ENCODE measurements around the gene FMN2.

Gene FMN2

DNA sequence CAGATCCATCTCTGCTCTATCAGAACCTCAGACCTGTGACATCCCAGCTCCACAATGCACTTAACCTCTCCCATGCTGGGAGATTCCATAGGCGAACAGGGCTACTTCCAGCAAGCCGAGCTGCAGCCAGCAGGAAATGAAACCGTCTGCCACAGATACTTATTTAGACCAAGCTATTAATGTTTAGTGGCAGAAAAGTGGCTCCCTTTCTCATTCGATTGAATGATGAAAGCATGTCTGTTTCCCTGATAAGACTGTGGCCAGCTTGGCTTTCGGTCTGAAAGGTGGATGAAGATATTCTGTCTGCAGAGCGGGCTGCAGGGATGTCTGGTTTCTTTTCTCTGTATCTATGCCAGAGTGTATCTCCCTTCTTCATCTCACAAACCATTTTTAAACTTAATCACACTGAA is 373.9 kb downstream of the FMN2 start:
- H3K4me2 ChIP-seq (ENCODE audit: low read length), result peak overlapping the region; percentile 84
- H3K9me3 ChIP-seq (ENCODE audit: insufficient read depth, low read length), result no peaks in the 10 kb centered on the region
- peak overlapping the region; percentile 2; the same call in 1 of the 2 replicates for H3K9ac ChIP-seq (ENCODE audit: low read length)
- H3K4me3 ChIP-seq (ENCODE audit: low read length), result peak overlapping the region; percentile 59
- H4K20me1 ChIP-seq (ENCODE audit: insufficient read depth, low read length), result no peaks in the 10 kb centered on the region
- H3K4me1 ChIP-seq (ENCODE audit: low read length), result peaks cover 50% of the 10 kb centered on the region
- no peaks in the 10 kb centered on the region for H3K36me3 ChIP-seq (replicated peaks; ENCODE audit: low read depth, low read length)
- TF ChIP-seq, protein P1, sequence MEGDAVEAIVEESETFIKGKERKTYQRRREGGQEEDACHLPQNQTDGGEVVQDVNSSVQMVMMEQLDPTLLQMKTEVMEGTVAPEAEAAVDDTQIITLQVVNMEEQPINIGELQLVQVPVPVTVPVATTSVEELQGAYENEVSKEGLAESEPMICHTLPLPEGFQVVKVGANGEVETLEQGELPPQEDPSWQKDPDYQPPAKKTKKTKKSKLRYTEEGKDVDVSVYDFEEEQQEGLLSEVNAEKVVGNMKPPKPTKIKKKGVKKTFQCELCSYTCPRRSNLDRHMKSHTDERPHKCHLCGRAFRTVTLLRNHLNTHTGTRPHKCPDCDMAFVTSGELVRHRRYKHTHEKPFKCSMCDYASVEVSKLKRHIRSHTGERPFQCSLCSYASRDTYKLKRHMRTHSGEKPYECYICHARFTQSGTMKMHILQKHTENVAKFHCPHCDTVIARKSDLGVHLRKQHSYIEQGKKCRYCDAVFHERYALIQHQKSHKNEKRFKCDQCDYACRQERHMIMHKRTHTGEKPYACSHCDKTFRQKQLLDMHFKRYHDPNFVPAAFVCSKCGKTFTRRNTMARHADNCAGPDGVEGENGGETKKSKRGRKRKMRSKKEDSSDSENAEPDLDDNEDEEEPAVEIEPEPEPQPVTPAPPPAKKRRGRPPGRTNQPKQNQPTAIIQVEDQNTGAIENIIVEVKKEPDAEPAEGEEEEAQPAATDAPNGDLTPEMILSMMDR (IDR thresholded peaks at IDR 0.05; ENCODE audit: low read depth, low read length), result no peak
- TF ChIP-seq EZH2phosphoT487 (IDR thresholded peaks at IDR 0.05; ENCODE audit: low read depth), result no peak
- H2AFZ ChIP-seq (ENCODE audit: low read depth, low read length), result peak overlapping the region; percentile 53
- H3K27ac ChIP-seq (ENCODE audit: low read length), result no peak overlapping the region; the same call in 1 of the 2 replicates
- no peaks in the 10 kb centered on the region for H3K79me2 ChIP-seq (ENCODE audit: low read length)
- 0 out of 2 replicates have a peak, but pooled peaks cover 5% of the 10 kb centered on the region for H3K27me3 ChIP-seq (ENCODE audit: low read depth, low read length)

GRCh38 chr1:240466509-240466908 is 374.8 kb downstream of the FMN2 start:
- Histone ChIP-seq H2AFZ (ENCODE audit: low read depth, low read length) (no peak overlapping the region), H3K4me3 (ENCODE audit: low read length) (no peak overlapping the region), H3K36me3 (replicated peaks; ENCODE audit: low read depth, low read length) (no peaks in the 10 kb centered on the region), H3K9ac (ENCODE audit: low read length) (no peak overlapping the region), H3K79me2 (ENCODE audit: low read length) (no peaks in the 10 kb centered on the region), H3K4me2 (ENCODE audit: low read length) (no peak overlapping the region), H3K27ac (ENCODE audit: low read length) (no peak overlapping the region), H3K9me3 (ENCODE audit: insufficient read depth, low read length) (no peaks in the 10 kb centered on the region), H3K27me3 (ENCODE audit: low read depth, low read length) (0 out of 2 replicates have a peak, but pooled peaks cover 5% of the 10 kb centered on the region), H3K4me1 (ENCODE audit: low read length) (peaks cover 54% of the 10 kb centered on the region), H4K20me1 (ENCODE audit: insufficient read depth, low read length) (no peaks in the 10 kb centered on the region)
- TF ChIP-seq, protein P1 (IDR thresholded peaks at IDR 0.05; ENCODE audit: low read depth, low read length), result no peak

GRCh38 chr1:240467895-240468294 is 376.2 kb downstream of the FMN2 start:
- Histone ChIP-seq H3K27me3 (ENCODE audit: low read depth, low read length) (0 out of 2 replicates have a peak, but pooled peaks cover 5% of the 10 kb centered on the region), H3K27ac (ENCODE audit: low read length) (peak overlapping the region; percentile 20; the same call in 1 of the 2 replicates), H3K9me3 (ENCODE audit: insufficient read depth, low read length) (no peaks in the 10 kb centered on the region), H3K36me3 (replicated peaks; ENCODE audit: low read depth, low read length) (no peaks in the 10 kb centered on the region), H3K4me3 (ENCODE audit: low read length) (peak overlapping the region; percentile 29; the same call in 1 of the 2 replicates), H3K4me2 (ENCODE audit: low read length) (peak overlapping the region; percentile 45), H4K20me1 (ENCODE audit: insufficient read depth, low read length) (no peaks in the 10 kb centered on the region), H3K4me1 (ENCODE audit: low read length) (peaks cover 54% of the 10 kb centered on the region), H2AFZ (ENCODE audit: low read depth, low read length) (no peak overlapping the region), H3K79me2 (ENCODE audit: low read length) (no peaks in the 10 kb centered on the region), H3K9ac (ENCODE audit: low read length) (no peak overlapping the region)
- TF ChIP-seq EZH2phosphoT487 (IDR thresholded peaks at IDR 0.05; ENCODE audit: low read depth), result no peak
- TF ChIP-seq, protein P1 (IDR thresholded peaks at IDR 0.05; ENCODE audit: low read depth, low read length), result no peak

GRCh38 chr1:240468656-240469055 is 377.0 kb downstream of the FMN2 start:
- Histone ChIP-seq H3K4me3 (ENCODE audit: low read length) (no peak overlapping the region), H4K20me1 (ENCODE audit: insufficient read depth, low read length) (no peaks in the 10 kb centered on the region), H3K27me3 (ENCODE audit: low read depth, low read length) (0 out of 2 replicates have a peak, but pooled peaks cover 5% of the 10 kb centered on the region), H3K4me2 (ENCODE audit: low read length) (peak overlapping the region; percentile 45), H3K36me3 (replicated peaks; ENCODE audit: low read depth, low read length) (no peaks in the 10 kb centered on the region), H3K79me2 (ENCODE audit: low read length) (no peaks in the 10 kb centered on the region), H3K4me1 (ENCODE audit: low read length) (peaks cover 59% of the 10 kb centered on the region), H2AFZ (ENCODE audit: low read depth, low read length) (no peak overlapping the region), H3K27ac (ENCODE audit: low read length) (peak overlapping the region; percentile 20; the same call in 1 of the 2 replicates), H3K9ac (ENCODE audit: low read length) (no peak overlapping the region), H3K9me3 (ENCODE audit: insufficient read depth, low read length) (no peaks in the 10 kb centered on the region)
- TF ChIP-seq EZH2phosphoT487 (IDR thresholded peaks at IDR 0.05; ENCODE audit: low read depth), result no peak
- TF ChIP-seq, protein P1 (IDR thresholded peaks at IDR 0.05; ENCODE audit: low read depth, low read length), result no peak
